WERI-Rb-1 (cell line): Measurements from ENCODE around the gene ADAM20.
A peak's percentile ranks its signal among the peaks of the same experiment; 100 is the strongest.

Experiments
- DNase-seq: peaks from one replicate; pipeline ENCODE4 v3.0.0-alpha.2; 2020
- H3K27ac ChIP-seq: fragments of 250-450 bp; sonication (Bioruptor Pico); 2 replicates; pipeline ENCODE4 v1.5.1; 2020; ENCODE audit warnings: mild to moderate bottlenecking, moderate library complexity
- H3K27me3 ChIP-seq: fragments of 250-450 bp; sonication (Bioruptor Pico); 2 replicates; pipeline ENCODE4 v1.5.1; 2021; ENCODE audit warnings: mild to moderate bottlenecking, low read depth, moderate library complexity; ENCODE audit not compliant: insufficient read depth, severe bottlenecking
- H3K36me3 ChIP-seq: fragments of 250-450 bp; sonication (Bioruptor Pico); 2 replicates; pipeline ENCODE4 v1.5.1; 2020; ENCODE audit warnings: mild to moderate bottlenecking, moderate library complexity
- H3K4me3 ChIP-seq: 2 replicates; pipeline ENCODE4 v1.5.1; 2011; ENCODE audit warnings: low read depth, mild to moderate bottlenecking, control low read depth, low read length
- H3K9me3 ChIP-seq: fragments of 250-450 bp; sonication (Bioruptor Pico); 2 replicates; pipeline ENCODE4 v1.5.1; 2021; ENCODE audit warnings: mild to moderate bottlenecking, moderate library complexity; ENCODE audit not compliant: severe bottlenecking
- TF ChIP-seq, protein P1 (sequence below): IDR thresholded peaks from 2 replicates; pipeline ENCODE4 v1.5.1; 2011; ENCODE audit warnings: low read depth, mild to moderate bottlenecking, control low read depth, inconsistent platforms, low read length

The ADAM20 gene

DNA sequence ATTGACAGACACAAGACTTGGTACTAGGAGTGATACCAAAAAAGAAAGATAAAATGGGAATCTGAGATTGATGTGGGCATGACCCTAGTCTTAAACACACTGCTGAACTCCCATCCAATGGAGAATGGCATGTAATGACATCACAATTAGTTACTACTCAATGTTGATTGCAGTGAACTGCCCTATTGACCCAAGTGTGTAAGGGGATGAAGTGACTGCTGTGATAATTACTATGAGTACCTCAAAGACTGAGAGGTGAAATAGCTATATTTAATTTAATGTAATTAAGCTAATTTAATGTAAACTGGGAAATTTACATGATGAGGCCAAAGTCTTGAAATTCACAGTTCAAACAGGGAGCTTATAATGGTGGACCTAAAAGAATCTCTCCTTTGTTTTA, at the start of gene ADAM20:
TSS of gene ADAM20 (minus strand) at position 101 of the 400 bp plus-strand sequence. CDS start 10,247 bp downstream, outside the sequence.
- H3K27ac ChIP-seq, result no peak within 1 kb of the TSS
- DNase-seq, result no peak
- H3K4me3 ChIP-seq, result no peak within 1 kb of the TSS
- H3K36me3 ChIP-seq, result no peaks in the 10 kb centered on the region; the same call in 1 of the 2 replicates
- peaks cover 4% of the 10 kb centered on the region for H3K9me3 ChIP-seq
- H3K27me3 ChIP-seq, result no peaks in the 10 kb centered on the region
- TF ChIP-seq, protein P1, sequence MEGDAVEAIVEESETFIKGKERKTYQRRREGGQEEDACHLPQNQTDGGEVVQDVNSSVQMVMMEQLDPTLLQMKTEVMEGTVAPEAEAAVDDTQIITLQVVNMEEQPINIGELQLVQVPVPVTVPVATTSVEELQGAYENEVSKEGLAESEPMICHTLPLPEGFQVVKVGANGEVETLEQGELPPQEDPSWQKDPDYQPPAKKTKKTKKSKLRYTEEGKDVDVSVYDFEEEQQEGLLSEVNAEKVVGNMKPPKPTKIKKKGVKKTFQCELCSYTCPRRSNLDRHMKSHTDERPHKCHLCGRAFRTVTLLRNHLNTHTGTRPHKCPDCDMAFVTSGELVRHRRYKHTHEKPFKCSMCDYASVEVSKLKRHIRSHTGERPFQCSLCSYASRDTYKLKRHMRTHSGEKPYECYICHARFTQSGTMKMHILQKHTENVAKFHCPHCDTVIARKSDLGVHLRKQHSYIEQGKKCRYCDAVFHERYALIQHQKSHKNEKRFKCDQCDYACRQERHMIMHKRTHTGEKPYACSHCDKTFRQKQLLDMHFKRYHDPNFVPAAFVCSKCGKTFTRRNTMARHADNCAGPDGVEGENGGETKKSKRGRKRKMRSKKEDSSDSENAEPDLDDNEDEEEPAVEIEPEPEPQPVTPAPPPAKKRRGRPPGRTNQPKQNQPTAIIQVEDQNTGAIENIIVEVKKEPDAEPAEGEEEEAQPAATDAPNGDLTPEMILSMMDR, result no peak

DNA sequence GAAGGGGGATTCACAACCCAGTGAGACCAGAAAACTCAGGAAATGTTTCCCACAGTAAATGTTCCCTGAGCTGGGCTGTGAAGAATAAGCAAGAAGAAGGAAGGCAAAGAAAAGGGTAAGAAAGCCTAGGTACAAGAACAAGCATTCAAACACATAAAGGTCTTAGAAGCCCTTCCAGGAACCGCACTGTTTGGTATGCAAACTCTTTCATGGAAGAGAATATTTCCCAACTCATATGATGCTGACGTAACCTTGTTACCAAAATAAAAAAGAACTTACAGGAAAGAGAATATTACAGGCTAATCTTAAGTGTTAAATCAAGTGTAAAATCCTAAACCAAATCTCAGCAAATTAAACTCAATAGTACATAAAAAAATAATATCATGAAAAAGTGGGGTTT, 42.1 kb upstream of the ADAM20 start:
- Histone ChIP-seq H3K9me3 (no peaks in the 10 kb centered on the region), H3K27me3 (no peaks in the 10 kb centered on the region), H3K36me3 (peaks cover 8% of the 10 kb centered on the region), H3K27ac (no peak overlapping the region), H3K4me3 (no peak overlapping the region)
- TF ChIP-seq, protein P1, result no peak
- DNase-seq, result no peak

DNA sequence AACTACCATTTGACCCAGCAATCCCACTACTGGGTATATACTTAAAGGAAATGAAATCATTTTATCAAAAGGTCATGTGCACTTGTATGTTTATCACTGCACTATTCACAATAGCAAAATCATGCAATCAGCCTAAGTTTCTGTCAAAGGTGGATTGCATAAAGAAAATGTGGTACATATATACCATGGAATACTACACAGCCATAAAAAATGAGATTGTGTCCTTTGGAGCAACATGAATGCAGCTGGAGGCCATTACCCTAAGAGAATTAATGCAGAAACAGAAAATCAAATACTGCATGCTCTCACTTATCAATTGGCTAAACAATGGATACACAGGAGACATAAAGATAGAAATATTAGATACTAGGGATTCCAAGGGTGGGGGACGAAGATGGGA, 38.2 kb upstream of the ADAM20 start:
- TF ChIP-seq, protein P1, result no peak
- Histone ChIP-seq H3K36me3 (no peaks in the 10 kb centered on the region; the same call in 1 of the 2 replicates), H3K9me3 (no peaks in the 10 kb centered on the region), H3K27me3 (no peaks in the 10 kb centered on the region), H3K27ac (no peak overlapping the region), H3K4me3 (no peak overlapping the region)
- no peak for DNase-seq

DNA sequence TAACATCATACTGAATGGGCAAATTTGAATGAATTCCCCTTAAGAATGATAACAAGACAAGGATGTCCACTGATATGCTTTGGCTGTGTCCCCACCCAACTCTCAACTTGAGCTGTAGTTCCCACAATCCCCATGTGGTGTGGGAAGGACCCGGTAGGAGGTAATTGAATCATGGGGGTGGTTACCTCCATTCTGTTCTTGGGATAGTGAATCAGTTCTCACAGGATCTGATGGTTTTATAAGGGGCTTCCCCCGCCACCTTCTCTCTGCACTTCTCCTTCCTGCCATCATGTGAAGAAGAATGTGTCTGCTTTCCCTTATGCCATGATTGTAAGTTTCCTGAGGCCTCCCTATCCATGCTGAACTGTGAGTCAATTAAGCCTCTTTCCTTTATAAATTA, 36.3 kb upstream of the ADAM20 start:
- Histone ChIP-seq H3K36me3 (peaks cover 5% of the 10 kb centered on the region), H3K9me3 (no peaks in the 10 kb centered on the region), H3K27me3 (no peaks in the 10 kb centered on the region), H3K27ac (no peak overlapping the region), H3K4me3 (no peak overlapping the region)
- TF ChIP-seq, protein P1, result no peak
- no peak for DNase-seq

DNA sequence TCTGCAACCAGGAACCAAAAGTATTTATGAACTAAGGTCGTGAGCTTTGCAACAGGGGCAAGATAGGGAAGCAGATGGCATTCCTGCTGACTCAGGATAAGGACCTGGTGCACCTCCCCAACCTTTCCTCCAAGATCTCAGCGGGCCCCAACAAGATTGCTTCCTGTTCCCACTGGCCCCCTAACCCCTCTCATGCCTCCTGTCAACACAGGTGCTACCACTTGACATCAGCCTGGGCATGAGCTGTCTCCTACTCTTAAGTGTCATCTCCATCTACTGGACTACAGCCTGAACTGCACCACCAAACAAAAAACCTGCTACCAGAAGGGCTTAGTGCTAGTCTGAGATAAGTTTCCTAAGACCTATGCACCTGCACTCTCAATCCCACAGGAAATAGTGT, 33.0 kb upstream of the ADAM20 start:
- Histone ChIP-seq H3K27me3 (no peaks in the 10 kb centered on the region), H3K4me3 (no peak overlapping the region), H3K9me3 (no peaks in the 10 kb centered on the region), H3K36me3 (peaks cover 20% of the 10 kb centered on the region), H3K27ac (no peak overlapping the region)
- TF ChIP-seq, protein P1, result peak; percentile 79
- peak; percentile 59 for DNase-seq

DNA sequence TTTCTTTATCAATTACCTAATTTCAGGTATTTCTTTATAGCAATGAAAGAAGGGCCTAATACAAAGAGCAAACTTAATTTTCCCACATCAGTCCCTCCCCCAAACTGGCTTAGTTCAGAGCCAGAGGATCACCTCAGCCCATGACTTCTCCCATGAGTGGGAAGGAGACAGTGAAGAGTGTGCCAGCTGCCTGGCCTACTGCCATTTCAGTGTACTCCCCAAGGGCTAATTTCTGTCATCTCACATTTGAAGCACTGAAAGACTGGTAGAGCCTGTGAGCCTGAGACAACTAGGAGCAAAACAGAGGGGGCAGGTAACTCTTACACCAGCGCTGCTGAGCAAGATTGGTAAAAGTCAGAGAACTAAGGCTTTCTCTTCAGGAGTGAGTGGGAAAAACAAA, 29.1 kb upstream of the ADAM20 start:
- H3K4me3 ChIP-seq, result no peak overlapping the region
- no peaks in the 10 kb centered on the region for H3K9me3 ChIP-seq
- H3K27me3 ChIP-seq, result no peaks in the 10 kb centered on the region
- DNase-seq, result no peak
- peaks cover 26% of the 10 kb centered on the region for H3K36me3 ChIP-seq
- TF ChIP-seq, protein P1, result no peak
- H3K27ac ChIP-seq, result no peak overlapping the region
